Esophagus muscularis mucosa (tissue), 4 donors: Measurements from ENCODE around the gene DPP4.

ENCODE experiments used
- CTCF ChIP-seq, 3 experiments: fragments of 200-600 bp in 2 of 3; fragments of 450-650 bp in 1 of 3; sonication (generic) in 2 of 3; IDR thresholded peaks; one replicate each; pipeline ENCODE4 v1.5.1; 2017 to 2019; ENCODE audit warnings: antibody characterized with exemption in 3 of 3, mild to moderate bottlenecking in 2 of 3, moderate library complexity in 1 of 3
- EP300 ChIP-seq: sonication (generic); formaldehyde crosslinking; IDR thresholded peaks from one replicate; pipeline ENCODE4 v1.6.1; 2017; ENCODE audit warnings: antibody characterized with exemption
- POLR2A ChIP-seq: fragments of 450-650 bp; IDR thresholded peaks from one replicate; pipeline ENCODE4 v1.6.1; 2017; ENCODE audit warnings: antibody characterized with exemption, moderate library complexity, mild to moderate bottlenecking, low read depth

- TF ChIP-seq CTCF (IDR thresholded peaks at IDR 0.05) (no peak), POLR2A (no peak), EP300 (no peak)
Measured at GRCh38 chr2:162082036-162082435, 8.0 kb upstream of the DPP4 start.
